ENCODE measurements around the gene RBBP7.
A peak's percentile ranks its signal among the peaks of the same experiment; 100 is the strongest.

The RBBP7 gene

GRCh38 chrX:16819634-16820033 is 50.5 kb downstream of the RBBP7 start:
- Histone ChIP-seq H3K4me2 (ENCODE audit: low read depth, low read length, poor library complexity, severe bottlenecking) (no peak overlapping the region), H2AFZ (ENCODE audit: low read depth, low read length, severe bottlenecking) (no peak overlapping the region), H3K9me3 (ENCODE audit: insufficient read depth, low read length) (no peaks in the 10 kb centered on the region), H4K20me1 (ENCODE audit: low read depth, low read length) (no peaks in the 10 kb centered on the region), H3K9ac (ENCODE audit: low read length) (no peak overlapping the region), H3F3A (ENCODE audit: insufficient read depth) (no peaks in the 10 kb centered on the region), H3K4me3 (ENCODE audit: insufficient read depth, low read length, poor library complexity, severe bottlenecking) (no peak overlapping the region), H3K36me3 (ENCODE audit: low read length) (no peaks in the 10 kb centered on the region), H3K27me3 (ENCODE audit: low read length) (no peaks in the 10 kb centered on the region), H3K79me2 (ENCODE audit: insufficient read depth, low read length) (peaks cover 16% of the 10 kb centered on the region; the same call in 1 of the 2 replicates), H3K9me2 (replicated peaks; ENCODE audit: insufficient read depth, low read length) (no peaks in the 10 kb centered on the region), H3K27ac (ENCODE audit: low read depth, low read length) (no peak overlapping the region)
- TF ChIP-seq CTCF (IDR thresholded peaks at IDR 0.05; ENCODE audit: insufficient read depth, low read length, poor library complexity, severe bottlenecking) (no peak), EZH2phosphoT487 (conservative IDR thresholded peaks at IDR 0.05; ENCODE audit: low read length) (no peak)

GRCh38 chrX:16814597-16814996 is 55.6 kb downstream of the RBBP7 start:
- Histone ChIP-seq H3K27me3 (ENCODE audit: low read length) (no peaks in the 10 kb centered on the region), H2AFZ (ENCODE audit: low read depth, low read length, severe bottlenecking) (no peak overlapping the region), H3K4me2 (ENCODE audit: low read depth, low read length, poor library complexity, severe bottlenecking) (no peak overlapping the region), H3K4me3 (ENCODE audit: insufficient read depth, low read length, poor library complexity, severe bottlenecking) (no peak overlapping the region), H3K36me3 (ENCODE audit: low read length) (no peaks in the 10 kb centered on the region), H3K9me3 (ENCODE audit: insufficient read depth, low read length) (no peaks in the 10 kb centered on the region), H3K27ac (ENCODE audit: low read depth, low read length) (no peak overlapping the region), H3K9me2 (replicated peaks; ENCODE audit: insufficient read depth, low read length) (no peaks in the 10 kb centered on the region), H3F3A (ENCODE audit: insufficient read depth) (no peaks in the 10 kb centered on the region; the same call in 1 of the 2 replicates), H3K9ac (ENCODE audit: low read length) (no peak overlapping the region), H4K20me1 (ENCODE audit: low read depth, low read length) (no peaks in the 10 kb centered on the region), H3K79me2 (ENCODE audit: insufficient read depth, low read length) (peaks cover 38% of the 10 kb centered on the region)
- TF ChIP-seq EZH2phosphoT487 (conservative IDR thresholded peaks at IDR 0.05; ENCODE audit: low read length) (no peak), CTCF (IDR thresholded peaks at IDR 0.05; ENCODE audit: insufficient read depth, low read length, poor library complexity, severe bottlenecking) (no peak)

GRCh38 chrX:16807976-16808542 is 62.1 kb downstream of the RBBP7 start:
- no peak for TF ChIP-seq EZH2phosphoT487 (conservative IDR thresholded peaks at IDR 0.05; ENCODE audit: low read length)
- TF ChIP-seq CTCF (IDR thresholded peaks at IDR 0.05; ENCODE audit: insufficient read depth, low read length, poor library complexity, severe bottlenecking) = no peak
- Histone ChIP-seq H3K4me3 (ENCODE audit: insufficient read depth, low read length, poor library complexity, severe bottlenecking) (no peak overlapping the region), H3K36me3 (ENCODE audit: low read length) (no peaks in the 10 kb centered on the region), H2AFZ (ENCODE audit: low read depth, low read length, severe bottlenecking) (no peak overlapping the region), H3K27ac (ENCODE audit: low read depth, low read length) (0 out of 2 replicates have a peak overlapping the region, but pooled peaks have one; percentile 11), H4K20me1 (ENCODE audit: low read depth, low read length) (no peaks in the 10 kb centered on the region), H3K9me2 (replicated peaks; ENCODE audit: insufficient read depth, low read length) (no peaks in the 10 kb centered on the region), H3F3A (ENCODE audit: insufficient read depth) (peaks cover 7% of the 10 kb centered on the region; the same call in 1 of the 2 replicates), H3K4me2 (ENCODE audit: low read depth, low read length, poor library complexity, severe bottlenecking) (no peak overlapping the region), H3K27me3 (ENCODE audit: low read length) (no peaks in the 10 kb centered on the region), H3K79me2 (ENCODE audit: insufficient read depth, low read length) (peaks cover 72% of the 10 kb centered on the region), H3K9ac (ENCODE audit: low read length) (no peak overlapping the region), H3K9me3 (ENCODE audit: insufficient read depth, low read length) (no peaks in the 10 kb centered on the region)

Measured in SU-DHL-6 (cell line).